Activated CD4-positive, alpha-beta memory T cell treated with anti-CD3 and anti-CD28 coated beads, Interleukin-2, amount 10 ng/mL, durations not matched to agents 7 days and 5 days (primary cell): ENCODE data around the gene SNX8. TPM values are rescaled to one million over a fixed set of nuclear protein-coding genes. Genes with fewer than 3 reads are reported as not detected.

Experiments used
- CTCF ChIA-PET: fragments of 350-600 bp; sonication (Branson Sonifier 250); formaldehyde crosslinking; loops from one replicate; lab custom pipeline; 2021; ENCODE audit warnings: antibody characterized with exemption, inconsistent platforms; lab: Charles Lee
- POLR2A ChIA-PET: fragments of 350-600 bp; sonication (Branson Sonifier 250); formaldehyde crosslinking; loops from one replicate; lab custom pipeline; 2021; ENCODE audit warnings: antibody characterized with exemption; lab: Charles Lee
- DNase-seq: peaks from one replicate; pipeline ENCODE4 v3.0.0-alpha.2; 2020
- H3K27ac Mint-ChIP-seq: one replicate; pipeline ENCODE4 v1.8.0; 2021; ENCODE audit warnings: mild to moderate bottlenecking, mixed read lengths
- H3K27me3 Mint-ChIP-seq: one replicate; pipeline ENCODE4 v1.8.0; 2021; ENCODE audit warnings: mixed read lengths
- H3K36me3 Mint-ChIP-seq: one replicate; pipeline ENCODE4 v1.8.0; 2021; ENCODE audit warnings: low read depth, mixed read lengths
- H3K4me1 Mint-ChIP-seq: one replicate; pipeline ENCODE4 v1.8.0; 2021; ENCODE audit warnings: mixed read lengths
- H3K4me3 Mint-ChIP-seq: one replicate; pipeline ENCODE4 v1.8.0; 2021; ENCODE audit warnings: mild to moderate bottlenecking, mixed read lengths
- H3K9me3 Mint-ChIP-seq: one replicate; pipeline ENCODE4 v1.8.0; 2021; ENCODE audit warnings: mixed read lengths
- total RNA-seq, 2 experiments: library from RNA; stranded (reverse); gene quantifications; one replicate each; pipeline ENCODE4 v1.2.3, GENCODE V29; 2021

SNX8 gene
- total RNA-seq, 2 experiments from 2014 or later, result 22.4 to 26.8 TPM

GRCh38 chr7:2204446-2204845 is 109.8 kb downstream of the SNX8 start:
- POLR2A ChIA-PET, result no interaction called here
- H3K36me3 Mint-ChIP-seq, result peaks cover 11% of the 10 kb centered on the region
- no peak overlapping the region for H3K4me3 Mint-ChIP-seq
- no peak for DNase-seq
- CTCF ChIA-PET, result interaction anchor here (0.7 to 1.7 kb wide), 2 partner anchors 9 to 579 kb away, joined by 4 read pairs; no protein-coding TSS in a partner anchor
- no peaks in the 10 kb centered on the region for H3K4me1 Mint-ChIP-seq
- H3K9me3 Mint-ChIP-seq, result no peaks in the 10 kb centered on the region
- no peaks in the 10 kb centered on the region for H3K27me3 Mint-ChIP-seq
- no peak overlapping the region for H3K27ac Mint-ChIP-seq

- Mint-ChIP-seq H3K36me3 (peaks cover 14% of the 10 kb centered on the region), H3K9me3 (no peaks in the 10 kb centered on the region), H3K27ac (no peak overlapping the region), H3K27me3 (no peaks in the 10 kb centered on the region), H3K4me3 (no peak overlapping the region), H3K4me1 (no peaks in the 10 kb centered on the region)
- no peak for DNase-seq
- ChIA-PET CTCF (interaction anchor here (0.6 to 1.7 kb wide), 2 partner anchors 9 to 18 kb away, joined by 4 read pairs; no protein-coding TSS in a partner anchor), POLR2A (no interaction called here)
Measured at GRCh38 chr7:2203766-2204300, 110.4 kb downstream of the SNX8 start.

GRCh38 chr7:2202901-2203765 is 111.1 kb downstream of the SNX8 start:
- no peak for DNase-seq
- Mint-ChIP-seq H3K4me1 (no peaks in the 10 kb centered on the region), H3K4me3 (no peak overlapping the region), H3K27me3 (no peaks in the 10 kb centered on the region), H3K36me3 (peaks cover 11% of the 10 kb centered on the region), H3K27ac (no peak overlapping the region), H3K9me3 (no peaks in the 10 kb centered on the region)
- CTCF ChIA-PET, result interaction anchor here (0.6 to 1.7 kb wide), 2 partner anchors 8 to 19 kb away, joined by 4 read pairs; no protein-coding TSS in a partner anchor
- POLR2A ChIA-PET, result no interaction called here

- no peaks in the 10 kb centered on the region for H3K9me3 Mint-ChIP-seq
- no peak overlapping the region for H3K4me3 Mint-ChIP-seq
- ChIA-PET CTCF (no interaction called here), POLR2A (no interaction called here)
- H3K27ac Mint-ChIP-seq, result no peak overlapping the region
- H3K27me3 Mint-ChIP-seq, result no peaks in the 10 kb centered on the region
- peaks cover 12% of the 10 kb centered on the region for H3K36me3 Mint-ChIP-seq
- no peaks in the 10 kb centered on the region for H3K4me1 Mint-ChIP-seq
- no peak for DNase-seq
Measured at GRCh38 chr7:2202361-2202761, 111.9 kb downstream of the SNX8 start.

Other genes starting within 250 kb of the SNX8 start
- gene MAD1L1, start 81.5 kb downstream of the SNX8 start, total RNA-seq, result 100 to 1,000 TPM; 120 to 136 TPM
- 10 to 100 TPM; 23.6 to 25.7 TPM for gene MRM2, start 72.2 kb downstream of the SNX8 start, total RNA-seq
- gene NUDT1, start 72.2 kb downstream of the SNX8 start, total RNA-seq, result 10 to 100 TPM; 85.2 to 87.5 TPM
- 100 to 1,000 TPM; 135 to 138 TPM for gene EIF3B, start 40.4 kb upstream of the SNX8 start, total RNA-seq
- 10 to 100 TPM; 64.6 to 65.1 TPM for gene CHST12, start 89.2 kb upstream of the SNX8 start, total RNA-seq
- not detected for gene GRIFIN, start 162.0 kb upstream of the SNX8 start, total RNA-seq
- gene LFNG, start 205.3 kb upstream of the SNX8 start, total RNA-seq, result 100 to 1,000 TPM; 105 to 109 TPM
- gene BRAT1, start 241.1 kb upstream of the SNX8 start, total RNA-seq, result 10 to 100 TPM; 31.1 to 32.9 TPM
- gene IQCE, start 244.5 kb upstream of the SNX8 start, total RNA-seq, result 10 to 100 TPM; 12.7 to 14.0 TPM